GM18907 (cell line): ENCODE measurements around the gene SLC15A1.
A peak's percentile ranks its signal among the peaks of the same experiment; 100 is the strongest.

Experiments used
- ATAC-seq: cut with Tn5 transposase; IDR thresholded peaks from one replicate; pipeline ENCODE4 v1.9.1; 2021; ENCODE audit warnings: mild to moderate bottlenecking, moderate library complexity; ENCODE audit not compliant: unreplicated experiment

The SLC15A1 gene

DNA sequence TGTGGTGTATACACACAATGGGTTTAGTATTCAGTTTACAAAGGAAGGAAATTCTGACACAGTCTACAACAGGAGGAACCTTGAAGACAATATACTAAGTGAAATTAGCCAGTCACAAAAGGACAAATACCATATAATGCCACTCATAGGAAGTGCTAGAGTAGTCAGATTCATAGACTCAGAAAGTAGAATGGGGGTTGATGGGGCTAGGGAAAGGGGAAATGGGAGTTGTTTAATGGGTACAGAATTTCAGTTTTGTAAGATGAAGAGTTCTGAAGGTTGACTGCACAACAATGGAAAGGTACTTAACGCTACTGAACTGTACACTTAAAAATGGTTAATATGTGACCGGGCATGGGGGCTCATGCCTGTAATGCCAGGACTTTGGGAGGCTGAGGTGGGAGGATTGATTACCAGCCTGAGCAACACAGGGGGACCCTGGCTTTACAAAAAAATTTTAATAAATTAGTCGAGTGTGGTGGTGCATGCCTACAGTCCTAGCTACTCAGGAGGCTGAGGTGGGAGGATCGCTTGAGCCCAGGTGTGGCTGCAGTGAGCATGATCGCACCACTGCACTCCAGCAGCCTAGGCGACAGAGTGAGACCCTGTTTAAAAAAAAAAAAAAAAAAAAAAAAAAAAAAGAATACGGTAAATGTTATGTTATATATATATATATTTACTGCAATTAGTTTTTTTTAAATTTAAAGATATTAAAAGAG, 45.0 kb downstream of the SLC15A1 start:
- ATAC-seq: peak; percentile 72

DNA sequence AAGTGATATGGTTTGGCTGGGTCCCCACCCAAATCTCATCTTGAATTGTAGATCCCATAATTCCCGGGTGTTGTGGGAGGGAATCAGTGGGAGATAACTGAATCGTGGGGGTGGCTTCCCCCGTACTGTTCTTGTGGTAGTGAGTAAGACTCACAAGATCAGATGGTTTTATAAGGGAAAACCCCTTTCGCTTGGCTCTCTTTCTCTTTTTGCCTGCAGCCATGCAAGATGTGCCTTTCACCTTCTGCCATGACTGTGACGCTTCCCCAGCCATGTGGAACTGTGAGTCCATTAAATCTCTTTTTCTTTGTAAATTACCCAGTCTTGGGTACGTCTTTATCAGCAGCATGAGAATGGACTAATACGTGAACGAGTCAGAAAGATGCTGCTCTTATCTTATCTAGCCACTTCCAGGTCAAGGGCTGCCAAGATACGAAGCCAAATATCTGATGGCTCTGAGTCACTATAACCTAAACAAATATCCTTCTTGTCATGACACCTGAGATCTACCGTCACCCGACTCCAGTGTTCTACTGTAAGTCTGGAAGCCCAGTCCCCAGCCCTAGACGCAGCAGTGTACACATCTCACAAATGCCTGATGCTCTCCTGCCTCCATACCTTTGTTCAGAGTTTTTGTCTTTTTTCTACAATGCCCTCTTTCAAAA, 45.9 kb downstream of the SLC15A1 start:
- peak; percentile 50 for ATAC-seq

DNA sequence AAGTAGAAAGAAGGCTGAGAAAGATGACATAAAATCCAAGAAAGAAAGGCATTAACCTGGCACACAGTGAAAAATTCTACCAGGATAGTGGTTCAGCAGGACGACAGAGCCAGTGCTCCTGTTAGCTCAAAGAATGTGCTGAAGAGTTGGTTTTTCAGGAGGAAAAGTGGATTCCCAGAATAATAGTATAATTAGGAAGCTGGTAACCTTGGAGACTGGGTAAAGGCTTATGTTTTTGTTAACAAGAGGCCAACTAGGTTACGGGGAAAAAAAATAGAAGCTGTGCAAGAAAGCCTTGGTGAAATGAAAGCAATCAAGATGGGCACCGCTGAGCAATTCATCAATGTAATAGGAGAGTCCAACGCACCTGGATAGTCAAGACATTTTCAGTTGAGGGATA, 54.7 kb downstream of the SLC15A1 start:
- ATAC-seq: no peak

DNA sequence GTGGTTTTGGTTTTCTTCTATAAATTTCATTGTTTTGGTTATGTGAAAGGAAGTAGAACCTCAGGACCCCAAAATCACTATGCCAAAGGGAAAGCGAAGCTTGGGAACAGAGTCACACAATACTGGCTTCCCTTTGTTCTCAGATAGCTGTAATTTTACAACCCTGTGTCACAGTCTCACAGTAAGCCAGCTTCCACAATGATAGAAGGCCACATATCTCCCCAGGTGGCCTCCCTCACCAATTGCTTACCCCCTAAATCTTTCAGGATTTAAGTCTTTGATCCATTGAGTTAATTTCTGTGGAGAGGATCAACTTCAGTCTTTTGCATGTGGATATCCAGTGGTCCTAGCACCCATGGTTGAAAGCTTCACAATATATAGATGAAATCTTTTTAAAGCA, 58.7 kb downstream of the SLC15A1 start:
- ATAC-seq: no peak

DNA sequence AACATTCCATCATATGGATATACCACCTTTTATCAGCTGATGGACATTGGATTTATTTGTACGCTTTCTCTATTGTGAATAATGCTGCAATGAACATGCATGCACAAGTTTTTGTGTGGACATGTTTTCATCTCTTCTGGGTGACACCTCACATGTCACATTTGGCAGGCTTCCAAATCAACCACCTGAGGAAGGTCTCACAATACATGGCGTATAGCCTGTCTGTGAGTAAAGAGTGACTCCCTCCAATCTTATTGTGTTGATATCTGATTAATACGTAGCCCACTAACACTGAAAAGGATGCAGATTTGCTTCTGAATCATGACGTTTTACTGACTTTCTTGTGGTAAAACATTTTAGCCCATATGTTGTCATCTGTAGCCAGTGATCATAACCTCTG, 61.1 kb downstream of the SLC15A1 start:
- ATAC-seq: no peak

DNA sequence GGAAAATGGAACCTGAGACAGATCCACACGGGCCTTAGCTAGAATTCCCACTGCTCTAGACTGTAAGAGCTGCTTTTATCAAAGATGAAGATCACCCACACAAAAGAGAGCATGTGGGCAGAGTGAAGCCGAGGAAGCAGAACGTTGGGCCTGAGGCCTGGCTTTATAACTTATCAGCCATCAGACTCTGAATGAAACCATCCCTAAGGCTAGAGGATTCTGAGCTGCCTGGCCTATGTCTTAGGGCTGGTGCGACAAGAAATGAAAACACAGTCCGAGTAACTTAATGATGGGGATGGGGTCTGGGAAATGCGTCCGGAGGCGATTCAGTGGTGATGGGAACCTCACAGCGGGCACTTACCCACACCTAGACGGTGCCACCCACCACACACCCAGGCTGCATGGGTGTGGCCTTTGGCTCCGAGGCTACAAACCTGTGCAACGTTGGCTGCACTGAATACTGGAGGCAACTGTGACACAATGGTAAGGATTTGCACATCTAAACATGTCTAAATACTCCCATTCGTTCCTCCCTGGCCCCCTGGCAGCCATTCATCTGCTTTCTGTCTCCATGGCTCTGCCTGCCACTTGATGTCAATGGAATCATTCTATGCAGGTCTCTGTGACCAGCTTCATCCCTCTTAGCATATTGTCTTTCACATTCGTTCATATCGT, 62.0 kb downstream of the SLC15A1 start:
- ATAC-seq: no peak

DNA sequence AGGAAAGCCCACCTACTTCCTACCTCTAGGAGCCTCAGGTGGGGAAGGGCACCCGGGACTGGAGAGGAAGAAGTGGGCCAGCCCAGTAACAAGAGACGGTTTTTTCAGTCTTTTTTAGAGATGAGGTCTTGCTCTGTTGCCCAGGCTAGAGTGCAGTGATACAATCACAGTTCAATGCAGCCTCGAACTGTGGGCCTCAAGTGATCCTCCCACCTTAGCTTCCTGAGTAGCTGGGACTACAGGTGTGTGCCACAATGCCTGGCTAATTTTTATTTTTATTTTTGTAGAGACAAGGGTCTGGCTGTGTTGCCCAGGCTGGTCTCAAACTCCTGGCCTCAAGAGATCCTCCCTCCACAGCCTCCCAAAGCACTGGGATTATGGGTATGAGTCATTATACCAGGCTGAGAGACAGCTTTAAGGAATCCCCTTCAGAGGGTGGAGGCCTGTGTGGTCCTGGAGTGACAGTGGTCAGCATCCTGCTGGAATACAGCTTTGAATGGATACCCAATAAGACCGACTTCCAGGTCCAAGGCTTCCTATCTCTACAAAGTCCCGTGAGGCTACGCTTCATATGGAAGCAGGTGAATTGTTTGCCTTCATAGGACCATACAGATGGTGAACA, 63.0 kb downstream of the SLC15A1 start:
- no peak for ATAC-seq

DNA sequence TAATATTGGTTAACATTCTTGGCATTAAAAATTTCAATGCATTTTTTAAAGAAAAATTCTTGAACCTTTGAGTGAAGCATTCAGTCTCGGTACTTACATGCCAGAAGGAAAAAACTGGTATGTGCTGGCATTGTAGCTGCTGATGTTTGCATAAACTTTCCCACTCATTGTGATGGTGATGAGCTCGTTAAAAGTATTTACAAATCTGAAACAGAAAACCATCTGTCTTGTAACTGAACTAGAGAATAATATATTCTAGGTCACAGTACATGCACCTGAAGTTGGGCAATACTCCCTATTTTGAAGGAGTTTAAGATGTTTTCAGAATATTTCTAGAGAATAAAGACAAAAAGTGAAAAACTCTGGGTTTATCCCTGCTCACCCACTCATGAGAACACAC, 64.1 kb downstream of the SLC15A1 start:
- ATAC-seq: no peak

DNA sequence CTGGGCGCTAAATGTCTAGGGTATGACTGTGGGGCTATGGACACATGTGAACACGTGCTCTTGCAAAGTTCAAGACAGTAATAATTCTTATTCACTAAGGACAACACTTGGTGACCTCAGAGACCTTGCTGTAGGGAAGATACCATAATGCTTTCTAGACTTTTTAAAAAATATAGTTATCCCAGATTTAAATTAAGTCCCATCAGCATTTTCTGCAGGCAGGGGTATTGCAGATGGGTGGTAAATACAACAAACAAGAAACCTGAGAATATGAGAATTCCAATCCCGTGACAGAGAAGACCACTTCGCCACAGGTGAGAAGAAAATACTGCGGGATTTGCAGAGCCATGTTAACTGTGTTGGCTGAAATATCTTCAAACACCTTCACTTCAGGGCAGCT, 65.2 kb downstream of the SLC15A1 start:
- ATAC-seq: no peak

DNA sequence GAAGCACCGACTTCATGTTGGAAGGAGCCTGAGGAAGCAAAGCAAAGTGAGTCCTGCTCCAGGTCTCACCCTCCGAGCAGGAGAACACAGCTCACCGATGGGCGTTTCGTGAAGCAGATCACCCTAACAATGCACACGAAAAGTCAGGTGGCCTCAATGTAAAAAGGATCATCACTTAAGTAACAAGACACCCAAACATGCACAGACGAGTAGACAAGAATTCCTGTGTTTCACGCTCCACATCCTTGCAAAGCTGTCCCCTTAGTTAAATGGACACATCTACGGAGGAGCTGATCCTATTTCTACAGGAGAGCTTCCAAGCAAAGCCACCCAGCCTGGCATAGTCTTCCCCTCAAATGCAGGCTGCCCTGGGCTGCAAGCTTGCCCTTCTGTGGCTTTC, 66.2 kb downstream of the SLC15A1 start:
- ATAC-seq: no peak

DNA sequence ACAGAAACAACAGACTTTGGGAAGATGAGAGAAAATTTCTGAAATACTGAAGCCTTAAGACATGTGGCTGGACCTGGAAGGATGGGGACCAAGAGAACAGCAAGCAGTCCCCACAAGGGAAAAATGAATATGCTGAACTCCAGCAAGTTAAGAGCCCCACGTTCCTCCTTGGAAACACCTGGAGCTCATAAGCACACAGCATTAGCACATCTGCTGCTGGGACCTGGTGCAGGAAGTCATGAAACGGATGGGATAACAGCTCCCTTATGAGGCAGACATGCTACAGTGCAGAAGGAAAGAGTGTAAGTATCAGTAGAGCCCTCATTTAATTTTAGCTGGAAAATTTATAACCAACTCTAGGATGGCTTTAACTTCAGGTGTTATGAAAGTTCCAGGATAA, 67.3 kb downstream of the SLC15A1 start:
- ATAC-seq: no peak

DNA sequence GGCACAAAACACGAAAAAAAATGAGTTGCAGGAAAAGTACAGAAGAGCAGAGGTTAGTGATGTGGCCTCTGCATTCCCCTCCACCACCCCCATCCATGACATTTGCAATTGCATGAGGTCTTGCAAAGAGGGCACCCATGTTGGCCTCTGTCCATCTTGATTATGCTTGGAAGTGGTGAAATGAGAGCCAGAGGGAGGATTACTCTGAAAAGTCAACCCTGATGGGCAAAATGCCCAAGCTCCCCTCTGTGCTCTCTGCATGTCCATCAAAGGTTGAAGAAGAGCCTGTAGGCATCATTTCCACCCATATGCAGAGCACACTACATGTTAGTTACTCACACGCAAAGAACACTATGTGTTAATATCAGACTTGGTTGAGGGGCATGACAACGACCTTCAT, 71.4 kb downstream of the SLC15A1 start:
- ATAC-seq: no peak

DNA sequence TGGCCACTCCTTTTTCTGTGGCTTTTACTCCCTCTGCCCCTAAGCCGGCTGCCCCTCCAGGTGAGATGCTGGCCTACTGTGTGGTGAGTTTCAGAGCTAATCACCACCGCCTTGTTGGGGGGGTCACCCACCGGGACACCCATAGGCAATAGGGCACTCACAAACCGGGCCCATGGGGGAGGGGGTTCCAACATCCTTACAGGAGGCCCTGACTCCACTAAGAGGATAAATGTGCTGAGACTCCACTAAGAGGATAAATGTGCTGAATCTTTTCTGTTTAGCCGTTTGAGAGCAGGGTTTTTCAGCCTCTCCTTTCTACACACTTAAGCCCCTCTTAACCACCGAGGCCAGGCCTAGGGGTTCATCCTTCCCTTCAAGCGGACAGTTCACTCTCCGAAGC, 73.7 kb downstream of the SLC15A1 start:
- no peak for ATAC-seq

DNA sequence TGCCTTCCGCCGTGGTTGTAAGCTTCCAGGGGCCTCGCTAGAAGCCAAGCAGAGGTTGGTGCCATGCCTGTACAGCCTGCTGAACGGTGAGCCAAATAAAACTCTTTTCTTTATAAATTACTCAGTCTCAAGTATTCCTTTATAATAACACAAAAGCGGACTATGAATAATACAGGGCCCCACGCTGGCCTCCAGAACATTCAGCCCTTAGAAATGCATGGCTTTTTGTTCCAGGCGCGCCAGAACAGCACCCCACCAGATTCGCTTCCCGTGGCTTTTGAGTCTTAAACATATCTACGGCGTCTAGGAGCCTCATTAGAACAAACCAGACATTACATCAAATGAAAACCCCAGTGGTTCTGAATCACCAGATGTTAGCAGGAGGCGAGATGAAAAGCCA, 75.1 kb downstream of the SLC15A1 start:
- no peak for ATAC-seq

DNA sequence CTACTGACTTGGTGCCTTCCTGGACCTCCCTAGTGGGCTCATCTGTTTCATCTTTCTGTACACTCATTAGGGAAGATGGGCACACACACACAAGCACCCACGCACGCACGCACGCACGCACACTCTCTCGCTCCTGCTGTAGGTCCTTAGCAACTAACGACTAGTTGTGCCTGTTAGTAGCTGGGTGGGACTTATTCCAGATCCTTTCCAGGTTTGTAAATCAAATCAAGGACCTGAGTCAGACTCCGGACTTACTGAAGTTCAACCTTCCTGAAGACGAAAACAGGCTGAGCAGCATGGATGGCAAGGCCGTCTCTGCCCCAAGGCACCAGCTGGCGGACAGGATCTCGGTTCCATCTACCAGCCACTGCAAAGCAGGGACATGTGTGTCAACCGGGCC, 76.2 kb downstream of the SLC15A1 start:
- no peak for ATAC-seq

DNA sequence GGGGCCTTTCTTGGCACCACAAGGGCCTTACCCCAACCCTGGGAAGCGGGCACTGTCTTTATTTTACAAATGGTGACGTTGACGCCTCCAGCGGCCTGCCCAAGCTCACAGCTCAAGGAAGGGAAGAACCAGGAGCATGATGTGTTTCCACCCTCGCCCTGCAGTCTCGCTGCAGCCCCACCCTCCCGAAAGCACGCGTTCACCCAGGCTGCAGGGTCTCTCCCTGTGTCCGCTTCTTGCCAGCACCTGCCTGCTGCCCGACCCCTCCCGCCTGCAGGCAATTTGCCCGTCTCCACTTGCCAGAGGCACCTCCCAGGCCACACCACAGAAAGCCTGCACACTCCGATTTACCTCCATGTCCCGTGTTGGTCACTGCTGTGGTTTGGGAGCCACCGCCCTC, 76.6 kb downstream of the SLC15A1 start:
- no peak for ATAC-seq

DNA sequence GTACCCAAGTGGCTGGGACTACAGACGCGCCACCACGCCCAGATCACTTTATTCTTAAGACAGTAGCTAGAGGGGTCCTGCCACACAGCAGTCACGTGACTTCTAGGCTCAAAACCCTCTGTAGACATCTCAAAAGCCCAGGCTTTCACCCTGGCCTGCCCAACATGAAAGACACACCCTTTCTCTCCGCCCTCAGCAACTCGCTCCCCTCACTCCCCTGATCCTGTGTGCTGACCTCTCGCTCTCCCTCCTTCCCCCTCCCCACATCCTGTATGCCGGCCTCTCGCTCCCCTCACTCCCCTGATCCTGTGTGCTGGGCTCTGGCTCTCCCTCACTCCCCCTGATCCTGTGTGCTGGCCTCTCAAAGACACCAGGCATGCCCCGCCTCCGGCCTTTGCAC, 77.4 kb downstream of the SLC15A1 start:
- ATAC-seq: no peak

DNA sequence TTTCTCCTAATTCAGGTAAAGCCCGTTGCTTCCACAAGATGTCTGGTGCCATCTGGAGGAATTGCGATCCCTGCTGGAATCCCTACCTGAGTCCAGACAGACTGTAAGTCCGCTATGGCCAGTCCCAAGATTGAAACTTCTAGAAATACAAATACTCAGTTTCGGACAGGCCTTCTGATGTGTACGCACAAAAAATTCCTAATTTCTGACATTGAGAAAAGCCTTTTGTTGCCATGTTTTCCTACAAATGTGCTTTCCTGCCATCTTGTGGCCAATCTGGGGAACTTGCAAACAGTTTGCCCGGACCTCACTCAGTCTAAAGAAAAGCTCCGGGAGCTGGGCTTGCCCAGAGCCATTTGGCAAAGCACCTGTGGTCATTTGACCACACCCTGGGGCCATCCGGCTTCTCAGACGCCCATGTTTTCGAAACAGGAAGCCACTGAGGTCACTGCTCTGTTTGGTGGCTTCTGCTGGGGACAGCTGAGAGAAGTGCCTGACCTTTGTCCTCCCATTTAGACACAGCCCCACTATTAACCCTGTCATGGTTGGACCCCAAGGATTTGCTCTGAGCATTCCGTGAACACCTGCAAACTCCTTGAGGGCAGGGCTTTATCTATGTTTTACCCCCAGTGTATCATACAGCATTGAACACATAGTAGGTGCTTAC, 79.4 kb downstream of the SLC15A1 start:
- peak; percentile 78 for ATAC-seq

DNA sequence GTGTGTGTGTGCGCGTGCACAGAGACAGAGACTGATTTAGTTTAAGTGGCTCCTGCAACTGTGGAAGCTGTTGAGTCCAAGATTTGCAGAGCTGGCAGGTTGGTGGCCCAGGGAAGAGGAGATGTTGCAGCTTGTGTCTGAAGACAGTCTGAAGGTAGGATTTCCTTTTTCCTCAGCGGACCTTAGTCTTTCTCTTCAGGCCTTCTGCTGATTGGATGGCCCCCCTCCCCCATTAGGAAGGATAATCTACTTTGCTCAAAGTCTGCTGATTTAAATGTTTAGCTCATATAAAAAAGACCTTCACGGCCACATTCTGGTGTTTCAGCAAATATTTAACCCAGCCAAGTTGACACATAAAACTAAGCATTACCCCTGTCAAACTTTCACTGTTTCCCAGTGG, 84.3 kb downstream of the SLC15A1 start:
- ATAC-seq: no peak

DNA sequence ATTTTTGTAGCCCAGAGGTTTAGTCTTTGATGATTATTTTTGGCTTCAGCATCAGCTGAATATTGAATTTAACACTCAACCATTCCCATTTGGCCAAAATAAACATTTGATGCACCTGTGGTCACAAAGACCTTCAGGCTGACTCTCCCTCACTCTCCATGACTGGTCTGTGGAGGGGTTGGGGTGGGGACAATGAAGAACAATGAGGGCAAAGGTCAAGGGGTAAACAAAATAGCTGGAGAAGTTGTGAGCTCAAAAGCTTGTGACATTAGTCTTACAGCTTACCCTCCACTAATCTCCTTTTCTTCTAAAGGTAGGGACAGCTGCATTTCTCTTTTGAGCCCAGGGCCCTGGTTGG, 86.9 kb downstream of the SLC15A1 start:
- no peak for ATAC-seq

DNA sequence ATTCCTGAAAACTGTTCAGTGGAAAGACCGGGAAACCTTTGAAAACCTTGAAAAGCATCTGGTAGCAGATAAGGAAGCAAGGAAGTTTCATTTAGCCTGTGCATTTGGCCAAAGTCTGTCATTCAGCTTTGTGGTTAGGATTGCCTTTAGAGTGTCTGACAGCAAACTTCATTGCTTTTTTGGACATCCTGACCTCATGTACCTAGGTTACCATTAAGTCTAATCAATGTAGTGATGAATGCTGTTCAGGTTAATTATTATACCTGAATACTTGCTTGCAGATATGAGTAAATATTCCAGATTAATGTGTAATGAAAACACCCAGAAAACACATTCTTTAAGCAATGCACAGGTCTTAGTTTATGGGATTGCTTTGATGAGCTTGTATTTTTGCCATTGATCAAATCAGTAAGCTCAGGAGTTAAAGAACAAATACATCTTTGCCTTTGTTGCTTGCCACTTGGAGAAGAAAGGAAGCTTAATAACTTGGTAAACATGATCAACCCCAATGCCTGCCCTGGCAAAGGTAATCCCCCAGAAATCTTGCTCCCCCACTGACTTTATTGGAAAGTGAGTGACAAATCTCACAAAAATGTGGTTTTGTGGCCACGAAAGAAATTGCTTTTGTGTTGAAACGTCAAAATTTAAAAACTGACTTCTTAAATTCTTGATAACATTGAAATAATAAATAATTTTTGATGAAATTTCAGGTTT, 87.4 kb downstream of the SLC15A1 start:
- ATAC-seq: peak; percentile 41
